Measurements from ENCODE around the gene PLPP1.

Gene PLPP1

GRCh38 chr5:55469839-55470238 is 64.9 kb downstream of the PLPP1 start:
- DNase-seq (ENCODE audit: low spot score) = no peak
- TF ChIP-seq CTCF (IDR thresholded peaks at IDR 0.05; ENCODE audit: extremely low read depth, insufficient read depth, missing control alignments) = no peak
- in situ Hi-C loops (cut with MboI; ENCODE audit: low pct_unique_long_range_greater_than_20kb, low sequenced_read_pairs, unreplicated experiment) = no loop called here

DNA sequence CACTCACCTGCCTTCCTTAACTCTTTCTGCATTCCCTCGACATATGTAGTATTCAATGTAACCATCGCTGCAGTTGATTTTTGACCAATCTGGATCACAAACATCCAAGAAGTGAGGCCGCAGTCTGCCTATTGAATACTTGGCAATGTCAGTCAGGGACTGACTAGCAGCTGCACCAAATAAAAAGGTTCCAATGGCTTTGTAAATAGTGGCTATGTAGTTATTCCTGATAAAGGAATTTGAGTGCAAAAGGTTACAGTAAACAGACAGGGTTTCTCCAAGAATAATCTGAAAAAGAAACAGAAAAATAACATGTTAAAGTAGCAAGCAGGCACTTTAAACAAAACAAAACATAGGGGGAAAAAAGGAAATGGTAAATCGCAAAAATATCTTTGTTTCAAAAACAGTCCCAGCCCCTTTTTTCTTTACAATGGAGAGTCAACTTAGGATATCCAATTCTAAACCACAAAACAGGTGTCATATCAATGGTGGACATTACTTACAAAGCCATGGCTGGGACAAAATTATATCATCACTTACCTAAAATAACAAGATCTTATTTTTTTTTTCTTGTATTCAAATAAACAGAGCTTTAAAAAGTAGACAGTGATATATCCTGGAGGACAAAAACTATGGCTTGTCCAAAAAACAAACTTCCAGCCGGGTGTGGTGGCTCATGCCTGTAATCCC is 66.8 kb downstream of the PLPP1 start:
- TF ChIP-seq CTCF (IDR thresholded peaks at IDR 0.05; ENCODE audit: extremely low read depth, insufficient read depth, missing control alignments) = no peak
- in situ Hi-C loops (cut with MboI; ENCODE audit: low pct_unique_long_range_greater_than_20kb, low sequenced_read_pairs, unreplicated experiment) = no loop called here
- DNase-seq (ENCODE audit: low spot score) = no peak

DNA sequence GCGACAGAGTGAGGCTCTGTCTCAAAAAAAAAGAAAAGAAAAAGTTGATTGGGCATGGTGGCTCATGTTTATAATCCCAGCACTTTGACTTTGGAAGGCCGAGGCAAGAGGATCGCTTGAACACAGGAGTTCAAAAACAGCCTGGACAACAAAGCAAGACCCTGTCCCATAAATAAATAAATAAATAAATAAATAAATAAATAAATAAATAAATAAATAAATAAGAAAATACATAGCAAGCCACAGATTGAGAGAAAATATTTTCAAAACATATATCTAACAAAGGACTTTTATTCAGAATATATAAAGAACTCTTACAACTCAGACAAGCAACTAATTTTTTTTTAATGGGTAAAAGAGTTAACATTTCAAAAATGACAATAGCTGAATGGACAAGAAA is 71.2 kb downstream of the PLPP1 start:
- no peak for TF ChIP-seq CTCF (IDR thresholded peaks at IDR 0.05; ENCODE audit: extremely low read depth, insufficient read depth, missing control alignments)
- no peak for DNase-seq (ENCODE audit: low spot score)
- in situ Hi-C loops (cut with MboI; ENCODE audit: low pct_unique_long_range_greater_than_20kb, low sequenced_read_pairs, unreplicated experiment) = no loop called here

DNA sequence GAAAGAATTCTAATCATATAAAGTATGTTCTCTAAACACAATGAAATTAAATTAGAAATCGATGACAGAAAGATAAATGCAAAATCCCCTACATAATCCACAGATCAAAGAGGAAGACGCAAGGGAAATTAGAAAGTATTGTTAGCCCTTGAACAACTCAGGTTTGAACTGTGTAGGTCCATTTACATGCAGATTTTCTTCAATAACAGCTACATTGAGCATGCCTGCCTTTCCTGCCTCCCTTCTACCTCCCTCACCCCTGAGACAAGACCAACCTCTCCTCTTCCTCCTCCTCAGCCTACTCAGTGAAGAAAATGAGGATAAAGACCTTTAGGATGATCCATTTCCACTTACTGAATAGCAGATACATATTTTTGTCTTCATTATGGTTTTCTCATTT is 75.2 kb downstream of the PLPP1 start:
- no peak for TF ChIP-seq CTCF (IDR thresholded peaks at IDR 0.05; ENCODE audit: extremely low read depth, insufficient read depth, missing control alignments)
- no peak for DNase-seq (ENCODE audit: low spot score)
- in situ Hi-C loops (cut with MboI; ENCODE audit: low pct_unique_long_range_greater_than_20kb, low sequenced_read_pairs, unreplicated experiment) = no loop called here

DNA sequence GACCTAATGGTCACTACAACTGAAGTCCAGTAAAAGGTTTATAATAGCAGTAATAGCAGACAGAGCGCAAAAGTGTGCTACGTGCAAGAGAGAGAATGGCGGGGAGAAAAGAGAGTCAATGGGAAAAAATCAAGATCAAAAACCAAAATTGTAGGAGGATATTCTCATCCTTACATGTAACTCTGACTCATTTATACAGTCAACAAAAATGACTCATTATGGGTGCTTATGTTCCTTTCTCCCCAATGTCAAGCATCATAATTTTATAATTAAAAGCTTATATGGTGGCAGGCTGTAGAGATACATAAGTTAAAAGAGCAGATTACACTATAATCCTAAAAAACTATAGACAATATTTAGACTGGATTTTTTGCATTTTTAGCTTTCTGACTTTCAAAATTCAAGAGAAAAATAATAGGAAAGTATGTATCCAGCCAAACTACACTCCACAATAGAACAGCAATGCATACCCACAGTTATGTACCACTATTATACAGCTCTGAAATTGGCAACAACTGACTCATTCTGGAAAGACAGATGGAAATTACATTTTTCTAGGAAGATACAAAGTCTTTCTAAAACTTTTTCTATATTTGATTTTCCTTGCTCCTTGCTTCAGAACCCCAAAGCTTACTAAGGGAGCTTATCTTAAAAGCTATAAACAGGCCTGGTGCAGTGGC is 78.4 kb downstream of the PLPP1 start:
- no peak for TF ChIP-seq CTCF (IDR thresholded peaks at IDR 0.05; ENCODE audit: extremely low read depth, insufficient read depth, missing control alignments)
- in situ Hi-C loops (cut with MboI; ENCODE audit: low pct_unique_long_range_greater_than_20kb, low sequenced_read_pairs, unreplicated experiment) = no loop called here
- DNase-seq (ENCODE audit: low spot score) = no peak

DNA sequence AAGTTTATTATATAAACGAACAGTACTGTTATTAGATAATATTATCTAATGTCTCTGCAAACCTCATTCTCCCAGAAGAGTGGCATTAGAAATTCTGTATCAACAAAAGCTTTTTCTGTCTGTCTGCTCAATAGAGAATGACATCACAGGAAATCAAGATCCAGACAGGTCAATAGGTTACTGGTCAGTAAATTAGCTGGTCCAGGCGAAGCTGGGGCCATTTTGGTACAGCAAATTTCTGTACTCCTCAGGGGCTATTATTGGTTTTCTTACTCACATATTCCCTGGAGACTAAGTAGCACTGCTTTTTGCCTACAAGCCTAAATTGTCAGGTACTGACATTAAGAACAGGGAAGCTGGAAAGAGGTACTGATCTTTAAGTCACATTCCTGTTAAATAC is 80.5 kb downstream of the PLPP1 start:
- no peak for TF ChIP-seq CTCF (IDR thresholded peaks at IDR 0.05; ENCODE audit: extremely low read depth, insufficient read depth, missing control alignments)
- DNase-seq (ENCODE audit: low spot score) = no peak
- in situ Hi-C loops (cut with MboI; ENCODE audit: low pct_unique_long_range_greater_than_20kb, low sequenced_read_pairs, unreplicated experiment) = no loop called here
